HepG2 (cell line): Measurements from ENCODE around the gene ZFP90. TPM values are rescaled to one million over a fixed set of nuclear protein-coding genes. Genes with fewer than 3 reads are reported as not detected.

ENCODE experiments used
- ATAC-seq: fragments of 200-7000 bp; cut with Tn5 transposase; 3 replicates; pipeline ENCODE4 v1.9.1; 2020; ENCODE audit warnings: mild to moderate bottlenecking, moderate library complexity
- BruUV-seq: library from RNA; stranded (reverse); fragments of 400-500 nt; replicated peaks from 2 replicates; lab custom pipeline; 2021; lab: Mats Ljungman, UMichigan
- CTCF ChIA-PET: fragments of 300-600 bp; formaldehyde crosslinking; extraction: SDS; loops from one replicate; lab custom pipeline; 2021; ENCODE audit warnings: low total read pairs, inconsistent platforms, low intra/inter-chr PET ratio; lab: Yijun Ruan, JAX
- POLR2A ChIA-PET: fragments of 350-600 bp; sonication (Branson Sonifier 250); formaldehyde crosslinking; loops from one replicate; lab custom pipeline; 2020; ENCODE audit warnings: antibody characterized with exemption, inconsistent platforms; lab: Yijun Ruan, JAX
- DNase-seq: peaks from one replicate; pipeline ENCODE4 v3.0.0-alpha.2; 2015; ENCODE audit warnings: low spot score
- FAIRE-seq: peaks from 3 replicates; lab custom pipeline; 2011; peaks lifted over from hg19 to GRCh38; lab: Jason Lieb, UNC
- H2AFZ ChIP-seq: one replicate; pipeline ENCODE4 v1.6.1; 2011; ENCODE audit warnings: low read length, inconsistent platforms
- H3K27ac ChIP-seq: fragments of 300-600 bp; 3 replicates; pipeline ENCODE4 v1.8.0; 2011; ENCODE audit warnings: mixed run types, mild to moderate bottlenecking, mixed read lengths, low read length, inconsistent platforms; ENCODE audit not compliant: insufficient read depth; ENCODE audit errors: extremely low read length
- H3K27me3 ChIP-seq, 2 experiments: fragments of 200-600 bp in 1 of 2; 2 replicates in 1 of 2; 3 replicates in 1 of 2; pipeline versions ENCODE4 v1.6.0 to v1.8.0; 2011; ENCODE audit warnings: low read length in 2 of 2, mild to moderate bottlenecking in 2 of 2, moderate library complexity in 2 of 2, inconsistent platforms in 1 of 2; ENCODE audit not compliant: insufficient read depth in 2 of 2, control insufficient read depth in 1 of 2
- H3K36me3 ChIP-seq, 2 experiments: fragments of 200-600 bp in 1 of 2; replicated peaks in 1 of 2; 2 replicates in 1 of 2; 3 replicates in 1 of 2; pipeline versions ENCODE4 v1.5.1 to v1.8.0; 2011; ENCODE audit warnings: low read length in 2 of 2, inconsistent platforms in 1 of 2; ENCODE audit not compliant: insufficient read depth in 2 of 2, control insufficient read depth in 1 of 2
- H3K4me1 ChIP-seq: 2 replicates; pipeline ENCODE4 v1.5.1; 2012; ENCODE audit warnings: low read length, inconsistent platforms; ENCODE audit not compliant: insufficient read depth
- H3K4me2 ChIP-seq: 2 replicates; pipeline ENCODE4 v1.6.0; 2011; ENCODE audit warnings: low read depth, low read length, inconsistent platforms
- H3K4me3 ChIP-seq, 3 experiments: fragments of 200-600 bp in 1 of 3; sonication (generic), shearing (Covaris generic) in 1 of 3; replicated peaks in 1 of 3; 2 replicates each; pipeline ENCODE4 v1.5.1; 2011 to 2016; ENCODE audit warnings: low read length in 3 of 3, inconsistent platforms in 2 of 3, low read depth in 2 of 3, mild to moderate bottlenecking in 2 of 3, control low read depth in 1 of 3, mixed read lengths in 1 of 3; ENCODE audit not compliant: insufficient read depth in 1 of 3
- H3K79me2 ChIP-seq: one replicate; pipeline ENCODE4 v1.6.1; 2011; ENCODE audit warnings: low read length, inconsistent platforms; ENCODE audit not compliant: insufficient read depth
- H3K9ac ChIP-seq: 2 replicates; pipeline ENCODE4 v1.6.0; 2011; ENCODE audit warnings: mild to moderate bottlenecking, low read depth, low read length, inconsistent platforms; ENCODE audit not compliant: insufficient read depth
- H3K9me3 ChIP-seq: 2 replicates; pipeline ENCODE4 v1.5.1; 2012; ENCODE audit warnings: mild to moderate bottlenecking, low read length
- H4K20me1 ChIP-seq: 2 replicates; pipeline ENCODE4 v1.6.0; 2011; ENCODE audit warnings: inconsistent platforms, mild to moderate bottlenecking, low read length, moderate library complexity; ENCODE audit not compliant: insufficient read depth
- CEBPB ChIP-seq: IDR thresholded peaks from 2 replicates; pipeline ENCODE4 v1.6.1; 2011; ENCODE audit warnings: low read depth, low read length, improper control_type of control experiment, borderline replicate concordance
- MXD4 ChIP-seq: IDR thresholded peaks from 2 replicates; pipeline ENCODE4 v1.6.1; 2016; ENCODE audit warnings: mild to moderate bottlenecking, missing biosample characterization, missing genetic modification reagents
- MZF1 ChIP-seq: sonication (generic); formaldehyde crosslinking; IDR thresholded peaks from 2 replicates; pipeline ENCODE4 v1.8.1; 2023; ENCODE audit warnings: mild to moderate bottlenecking, missing genetic modification reagents, borderline replicate concordance
- NKX3-1 ChIP-seq: sonication (generic); formaldehyde crosslinking; IDR thresholded peaks from 2 replicates; pipeline ENCODE4 v1.5.0; 2020; ENCODE audit warnings: missing genetic modification reagents
- RFX5 ChIP-seq: IDR thresholded peaks from 2 replicates; pipeline ENCODE4 v1.6.1; 2011; ENCODE audit warnings: low read depth, low read length, improper control_type of control experiment
- WGBS: methylation state at CpG from one replicate; pipeline ENCODE4 v1.1.6; 2017; ENCODE audit warnings: low lambda C conversion rate; 5-methylcytosine and 5-hydroxymethylcytosine counted together
- in situ Hi-C: cut with HindIII; loops from 2 replicates; pipeline ENCODE4 v1.10.0; 2017; ENCODE audit warnings: low pct_unique_long_range_greater_than_20kb; ENCODE audit not compliant: extremely low pct_ligation_motif_present
- intact Hi-C: fragments of 100-400 bp; cut with micrococcal nuclease; formaldehyde crosslinking; loops from one replicate; pipeline ENCODE4 v1.10.0; 2022; ENCODE audit not compliant: unreplicated experiment
- polyA plus RNA-seq, 8 experiments: library from polyadenylated mRNA; depleted of rRNA in 3 of 8; stranded (reverse) in 7 of 8; unstranded in 1 of 8; fragments of >200 nt; fragmentation: Illumina TruSeq in 4 of 8; extraction: Trizol in 4 of 8; gene quantifications; 2 replicates each; pipeline versions ENCODE4 v1.2.1 to v1.2.3, GENCODE V29; 2011 to 2016; ENCODE audit warnings: low read depth in 4 of 8, missing spikeins in 1 of 8, mixed read lengths in 1 of 8; ENCODE audit not compliant: insufficient read depth in 1 of 8
- total RNA-seq, 5 experiments: library from RNA; depleted of rRNA; stranded (reverse); fragments of >200 nt; fragmentation: Illumina TruSeq; extraction: Trizol; gene quantifications; 2 replicates each; pipeline ENCODE4 v1.2.3, GENCODE V29; 2016; ENCODE audit warnings: low read depth in 1 of 5
- TF ChIP-seq, protein P1 (sequence below): sonication (generic); formaldehyde crosslinking; IDR thresholded peaks from 2 replicates; pipeline ENCODE4 v1.8.0; 2022; ENCODE audit warnings: mild to moderate bottlenecking, missing genetic modification reagents, borderline replicate concordance
- TF ChIP-seq, protein P2 (sequence below): sonication (generic); formaldehyde crosslinking; IDR thresholded peaks from 2 replicates; pipeline ENCODE4 v1.8.1; 2023; ENCODE audit warnings: mild to moderate bottlenecking, missing genetic modification reagents
- TF ChIP-seq, protein P3 (sequence below): IDR thresholded peaks from 2 replicates; pipeline ENCODE4 v1.6.1; 2012; ENCODE audit warnings: low read depth, low read length, improper control_type of control experiment
- TF ChIP-seq, protein P4 (sequence below): sonication (generic); formaldehyde crosslinking; IDR thresholded peaks from 2 replicates; pipeline ENCODE4 v1.4.0; 2020; ENCODE audit warnings: missing genetic modification reagents
- TF ChIP-seq, protein P5 (sequence below): sonication (generic); formaldehyde crosslinking; IDR thresholded peaks from 2 replicates; pipeline ENCODE4 v1.4.0; 2020; ENCODE audit warnings: missing genetic modification reagents

The ZFP90 gene
- total and polyA plus RNA-seq, 2 of the 13 experiments (the other 11 are each of a cell fraction or from before 2014, with no cell fraction given), result 17.6 to 18.9 TPM

DNA sequence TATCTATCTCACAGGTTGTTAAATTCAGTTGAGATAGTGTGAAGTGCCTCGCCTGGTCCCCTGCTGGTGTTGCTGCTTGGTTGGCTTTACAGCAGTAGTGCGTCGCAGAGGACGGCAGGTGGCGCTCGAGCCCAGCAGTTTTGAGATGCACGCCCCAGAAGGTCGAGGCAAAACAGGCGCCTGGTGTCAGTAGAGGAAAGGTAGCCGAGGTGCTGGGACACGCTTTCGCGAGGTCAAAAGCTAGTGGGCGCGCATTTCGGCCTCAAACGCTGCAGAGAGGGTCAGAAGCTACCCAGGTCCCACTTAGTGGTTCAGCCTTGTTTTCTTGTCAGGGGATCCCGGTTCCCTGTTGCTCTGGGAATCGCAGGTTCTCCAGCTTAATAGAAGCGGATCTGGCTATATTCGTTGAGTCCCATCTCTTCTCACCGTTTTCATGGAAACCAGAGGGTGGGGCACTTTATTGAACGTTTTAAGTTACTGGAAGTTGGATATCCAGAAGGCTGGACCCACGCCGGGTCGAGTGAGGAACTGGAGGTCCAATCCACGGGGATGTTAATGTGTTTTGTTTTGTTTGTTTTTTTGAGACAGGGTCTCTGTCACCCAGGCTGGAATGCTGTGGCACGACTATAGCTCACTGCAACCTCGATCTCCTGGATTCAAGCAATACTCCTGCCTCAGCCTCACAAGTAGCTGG is 10.3 kb upstream of the ZFP90 start:
- in situ Hi-C loops, result loop anchor here (5.0 kb wide), 1 partner anchor 63 kb away; no protein-coding TSS in a partner anchor
- Histone ChIP-seq H3K9me3 (peaks cover 5% of the 10 kb centered on the region), H3K27me3 (no peaks in the 10 kb centered on the region), H3K4me3 (peak overlapping the region in 2 of 3 experiments; percentile 2 to 86; a peak in 2 of 6 replicates), H3K4me1 (peaks cover 52% of the 10 kb centered on the region), H4K20me1 (no peaks in the 10 kb centered on the region), H3K4me2 (peak overlapping the region; percentile 88), H3K27ac (peak overlapping the region; percentile 5), H3K79me2 (no peaks in the 10 kb centered on the region), H3K9ac (no peak overlapping the region), H2AFZ (no peak overlapping the region), H3K36me3 (no peaks in the 10 kb centered on the region)
- FAIRE-seq, result peak; percentile 84
- 27% methylated on average over 28 of the region's 29 CpGs for WGBS
- ChIA-PET CTCF (interaction anchor here (0.8 to 2.5 kb wide), 6 partner anchors 8 to 315 kb away, joined by 3 to 14 read pairs (median 6); partner anchors contain the start of gene TANGO6), POLR2A (interaction anchor here (1.3 to 1.5 kb wide), 2 partner anchors 62 to 315 kb away, joined by 3 to 4 read pairs; no protein-coding TSS in a partner anchor)
- BruUV-seq, result no TSS peak
- intact Hi-C loops, result loop anchor here (1.0 to 10.0 kb wide), 4 partner anchors 64 to 606 kb away; partner anchors contain the start of genes CHTF8 and UTP4
- DNase-seq, result peak; percentile 85
- peak; percentile 79 for ATAC-seq
- TF ChIP-seq MZF1, result no peak
- TF ChIP-seq, protein P1, sequence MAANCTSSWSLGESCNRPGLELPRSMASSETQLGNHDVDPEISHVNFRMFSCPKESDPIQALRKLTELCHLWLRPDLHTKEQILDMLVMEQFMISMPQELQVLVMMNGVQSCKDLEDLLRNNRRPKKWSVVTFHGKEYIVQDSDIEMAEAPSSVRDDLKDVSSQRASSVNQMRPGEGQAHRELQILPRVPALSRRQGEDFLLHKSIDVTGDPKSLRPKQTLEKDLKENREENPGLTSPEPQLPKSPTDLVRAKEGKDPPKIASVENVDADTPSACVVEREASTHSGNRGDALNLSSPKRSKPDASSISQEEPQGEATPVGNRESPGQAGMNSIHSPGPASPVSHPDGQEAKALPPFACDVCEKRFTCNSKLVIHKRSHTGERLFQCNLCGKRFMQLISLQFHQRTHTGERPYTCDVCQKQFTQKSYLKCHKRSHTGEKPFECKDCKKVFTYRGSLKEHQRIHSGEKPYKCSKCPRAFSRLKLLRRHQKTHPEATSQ (CRISPR knock-in tag), result no peak
- no peak for TF ChIP-seq NKX3-1 (CRISPR knock-in tag)
- no peak for TF ChIP-seq CEBPB
- TF ChIP-seq, protein P2, sequence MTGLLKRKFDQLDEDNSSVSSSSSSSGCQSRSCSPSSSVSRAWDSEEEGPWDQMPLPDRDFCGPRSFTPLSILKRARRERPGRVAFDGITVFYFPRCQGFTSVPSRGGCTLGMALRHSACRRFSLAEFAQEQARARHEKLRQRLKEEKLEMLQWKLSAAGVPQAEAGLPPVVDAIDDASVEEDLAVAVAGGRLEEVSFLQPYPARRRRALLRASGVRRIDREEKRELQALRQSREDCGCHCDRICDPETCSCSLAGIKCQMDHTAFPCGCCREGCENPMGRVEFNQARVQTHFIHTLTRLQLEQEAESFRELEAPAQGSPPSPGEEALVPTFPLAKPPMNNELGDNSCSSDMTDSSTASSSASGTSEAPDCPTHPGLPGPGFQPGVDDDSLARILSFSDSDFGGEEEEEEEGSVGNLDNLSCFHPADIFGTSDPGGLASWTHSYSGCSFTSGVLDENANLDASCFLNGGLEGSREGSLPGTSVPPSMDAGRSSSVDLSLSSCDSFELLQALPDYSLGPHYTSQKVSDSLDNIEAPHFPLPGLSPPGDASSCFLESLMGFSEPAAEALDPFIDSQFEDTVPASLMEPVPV (CRISPR knock-in tag), result no peak
- TF ChIP-seq, protein P3, sequence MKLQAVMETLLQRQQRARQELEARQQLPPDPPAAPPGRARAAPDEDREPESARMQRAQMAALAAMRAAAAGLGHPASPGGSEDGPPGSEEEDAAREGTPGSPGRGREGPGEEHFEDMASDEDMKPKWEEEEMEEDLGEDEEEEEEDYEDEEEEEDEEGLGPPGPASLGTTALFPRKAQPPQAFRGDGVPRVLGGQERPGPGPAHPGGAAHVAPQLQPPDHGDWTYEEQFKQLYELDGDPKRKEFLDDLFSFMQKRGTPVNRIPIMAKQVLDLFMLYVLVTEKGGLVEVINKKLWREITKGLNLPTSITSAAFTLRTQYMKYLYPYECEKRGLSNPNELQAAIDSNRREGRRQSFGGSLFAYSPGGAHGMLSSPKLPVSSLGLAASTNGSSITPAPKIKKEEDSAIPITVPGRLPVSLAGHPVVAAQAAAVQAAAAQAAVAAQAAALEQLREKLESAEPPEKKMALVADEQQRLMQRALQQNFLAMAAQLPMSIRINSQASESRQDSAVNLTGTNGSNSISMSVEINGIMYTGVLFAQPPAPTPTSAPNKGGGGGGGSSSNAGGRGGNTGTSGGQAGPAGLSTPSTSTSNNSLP, result peak; percentile 45; the same call in 1 of the 2 replicates
- TF ChIP-seq, protein P4, sequence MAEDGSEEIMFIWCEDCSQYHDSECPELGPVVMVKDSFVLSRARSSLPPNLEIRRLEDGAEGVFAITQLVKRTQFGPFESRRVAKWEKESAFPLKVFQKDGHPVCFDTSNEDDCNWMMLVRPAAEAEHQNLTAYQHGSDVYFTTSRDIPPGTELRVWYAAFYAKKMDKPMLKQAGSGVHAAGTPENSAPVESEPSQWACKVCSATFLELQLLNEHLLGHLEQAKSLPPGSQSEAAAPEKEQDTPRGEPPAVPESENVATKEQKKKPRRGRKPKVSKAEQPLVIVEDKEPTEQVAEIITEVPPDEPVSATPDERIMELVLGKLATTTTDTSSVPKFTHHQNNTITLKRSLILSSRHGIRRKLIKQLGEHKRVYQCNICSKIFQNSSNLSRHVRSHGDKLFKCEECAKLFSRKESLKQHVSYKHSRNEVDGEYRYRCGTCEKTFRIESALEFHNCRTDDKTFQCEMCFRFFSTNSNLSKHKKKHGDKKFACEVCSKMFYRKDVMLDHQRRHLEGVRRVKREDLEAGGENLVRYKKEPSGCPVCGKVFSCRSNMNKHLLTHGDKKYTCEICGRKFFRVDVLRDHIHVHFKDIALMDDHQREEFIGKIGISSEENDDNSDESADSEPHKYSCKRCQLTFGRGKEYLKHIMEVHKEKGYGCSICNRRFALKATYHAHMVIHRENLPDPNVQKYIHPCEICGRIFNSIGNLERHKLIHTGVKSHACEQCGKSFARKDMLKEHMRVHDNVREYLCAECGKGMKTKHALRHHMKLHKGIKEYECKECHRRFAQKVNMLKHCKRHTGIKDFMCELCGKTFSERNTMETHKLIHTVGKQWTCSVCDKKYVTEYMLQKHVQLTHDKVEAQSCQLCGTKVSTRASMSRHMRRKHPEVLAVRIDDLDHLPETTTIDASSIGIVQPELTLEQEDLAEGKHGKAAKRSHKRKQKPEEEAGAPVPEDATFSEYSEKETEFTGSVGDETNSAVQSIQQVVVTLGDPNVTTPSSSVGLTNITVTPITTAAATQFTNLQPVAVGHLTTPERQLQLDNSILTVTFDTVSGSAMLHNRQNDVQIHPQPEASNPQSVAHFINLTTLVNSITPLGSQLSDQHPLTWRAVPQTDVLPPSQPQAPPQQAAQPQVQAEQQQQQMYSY (CRISPR knock-in tag), result no peak
- TF ChIP-seq MXD4 (CRISPR knock-in tag), result peak; percentile 36; the same call in 1 of the 2 replicates
- TF ChIP-seq, protein P5, sequence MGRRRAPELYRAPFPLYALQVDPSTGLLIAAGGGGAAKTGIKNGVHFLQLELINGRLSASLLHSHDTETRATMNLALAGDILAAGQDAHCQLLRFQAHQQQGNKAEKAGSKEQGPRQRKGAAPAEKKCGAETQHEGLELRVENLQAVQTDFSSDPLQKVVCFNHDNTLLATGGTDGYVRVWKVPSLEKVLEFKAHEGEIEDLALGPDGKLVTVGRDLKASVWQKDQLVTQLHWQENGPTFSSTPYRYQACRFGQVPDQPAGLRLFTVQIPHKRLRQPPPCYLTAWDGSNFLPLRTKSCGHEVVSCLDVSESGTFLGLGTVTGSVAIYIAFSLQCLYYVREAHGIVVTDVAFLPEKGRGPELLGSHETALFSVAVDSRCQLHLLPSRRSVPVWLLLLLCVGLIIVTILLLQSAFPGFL (CRISPR knock-in tag), result no peak
- TF ChIP-seq RFX5, result no peak
